Gastroesophageal sphincter (tissue), 3 donors: ENCODE measurements around the gene C16orf92.

Source experiments
- POLR2A ChIP-seq, 2 donors: fragments of 450-650 bp; IDR thresholded peaks; one replicate each; pipeline ENCODE4 v1.6.1; 2017; ENCODE audit warnings: antibody characterized with exemption in 2 of 2, mild to moderate bottlenecking in 2 of 2, moderate library complexity in 1 of 2
- POLR2AphosphoS5 ChIP-seq: sonication (generic); formaldehyde crosslinking; IDR thresholded peaks from one replicate; pipeline ENCODE4 v1.6.1; 2017; ENCODE audit warnings: antibody characterized with exemption
- TF ChIP-seq, protein P1 (sequence below), 4 experiments: fragments of 200-600 bp in 2 of 4; fragments of 450-650 bp in 2 of 4; sonication (generic) in 1 of 4; IDR thresholded peaks; one replicate each; pipeline ENCODE4 v1.5.1; 2017 to 2019; ENCODE audit warnings: antibody characterized with exemption in 4 of 4, mild to moderate bottlenecking in 2 of 4, moderate library complexity in 2 of 4

GRCh38 chr16:29973384-29974246 lies 49.4 kb upstream of the C16orf92 start, which contains the start of gene TAOK2:
- TF ChIP-seq POLR2A (IDR thresholded peaks at IDR 0.05): peak; percentile 71 to 76
- TF ChIP-seq, protein P1, sequence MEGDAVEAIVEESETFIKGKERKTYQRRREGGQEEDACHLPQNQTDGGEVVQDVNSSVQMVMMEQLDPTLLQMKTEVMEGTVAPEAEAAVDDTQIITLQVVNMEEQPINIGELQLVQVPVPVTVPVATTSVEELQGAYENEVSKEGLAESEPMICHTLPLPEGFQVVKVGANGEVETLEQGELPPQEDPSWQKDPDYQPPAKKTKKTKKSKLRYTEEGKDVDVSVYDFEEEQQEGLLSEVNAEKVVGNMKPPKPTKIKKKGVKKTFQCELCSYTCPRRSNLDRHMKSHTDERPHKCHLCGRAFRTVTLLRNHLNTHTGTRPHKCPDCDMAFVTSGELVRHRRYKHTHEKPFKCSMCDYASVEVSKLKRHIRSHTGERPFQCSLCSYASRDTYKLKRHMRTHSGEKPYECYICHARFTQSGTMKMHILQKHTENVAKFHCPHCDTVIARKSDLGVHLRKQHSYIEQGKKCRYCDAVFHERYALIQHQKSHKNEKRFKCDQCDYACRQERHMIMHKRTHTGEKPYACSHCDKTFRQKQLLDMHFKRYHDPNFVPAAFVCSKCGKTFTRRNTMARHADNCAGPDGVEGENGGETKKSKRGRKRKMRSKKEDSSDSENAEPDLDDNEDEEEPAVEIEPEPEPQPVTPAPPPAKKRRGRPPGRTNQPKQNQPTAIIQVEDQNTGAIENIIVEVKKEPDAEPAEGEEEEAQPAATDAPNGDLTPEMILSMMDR (IDR thresholded peaks at IDR 0.05): peak in 1 of 4 experiments; percentile 16
- TF ChIP-seq POLR2AphosphoS5: peak; percentile 83
